ENCODE results near the gene TERT.
A peak's percentile ranks its signal among the peaks of the same experiment; 100 is the strongest.

Gene TERT

DNA sequence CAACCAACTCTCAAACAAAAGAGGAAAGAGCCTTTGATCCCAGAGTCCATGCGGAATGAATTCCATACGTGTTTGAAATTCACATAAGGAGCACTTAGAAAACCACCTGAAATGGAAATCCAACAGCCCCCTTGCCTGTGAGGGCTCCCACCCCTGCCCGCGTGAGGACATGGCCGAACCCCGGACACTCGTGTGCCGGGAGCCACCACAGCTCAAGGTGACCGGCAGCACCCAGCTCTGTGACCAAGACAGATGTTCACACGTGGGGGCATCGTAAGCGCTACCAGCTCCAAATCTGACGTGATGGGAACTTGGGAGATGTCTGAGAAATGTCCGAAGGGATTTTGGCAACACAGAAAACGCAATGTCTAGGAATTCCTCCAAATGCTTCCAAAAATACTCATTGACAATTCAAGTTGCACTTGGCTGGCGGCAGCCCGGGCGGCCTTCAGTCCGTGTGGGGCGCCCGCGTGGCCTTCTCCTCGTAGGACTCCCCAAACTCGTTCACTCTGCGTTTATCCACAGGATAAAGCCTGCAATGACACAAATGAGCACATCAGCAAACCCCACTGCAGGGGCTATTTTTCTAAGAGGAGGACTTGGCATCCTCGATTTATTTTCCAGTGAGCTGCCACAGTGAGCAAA lies 23.2 kb upstream of the TERT start:
- DNase-seq, result no peak

DNA sequence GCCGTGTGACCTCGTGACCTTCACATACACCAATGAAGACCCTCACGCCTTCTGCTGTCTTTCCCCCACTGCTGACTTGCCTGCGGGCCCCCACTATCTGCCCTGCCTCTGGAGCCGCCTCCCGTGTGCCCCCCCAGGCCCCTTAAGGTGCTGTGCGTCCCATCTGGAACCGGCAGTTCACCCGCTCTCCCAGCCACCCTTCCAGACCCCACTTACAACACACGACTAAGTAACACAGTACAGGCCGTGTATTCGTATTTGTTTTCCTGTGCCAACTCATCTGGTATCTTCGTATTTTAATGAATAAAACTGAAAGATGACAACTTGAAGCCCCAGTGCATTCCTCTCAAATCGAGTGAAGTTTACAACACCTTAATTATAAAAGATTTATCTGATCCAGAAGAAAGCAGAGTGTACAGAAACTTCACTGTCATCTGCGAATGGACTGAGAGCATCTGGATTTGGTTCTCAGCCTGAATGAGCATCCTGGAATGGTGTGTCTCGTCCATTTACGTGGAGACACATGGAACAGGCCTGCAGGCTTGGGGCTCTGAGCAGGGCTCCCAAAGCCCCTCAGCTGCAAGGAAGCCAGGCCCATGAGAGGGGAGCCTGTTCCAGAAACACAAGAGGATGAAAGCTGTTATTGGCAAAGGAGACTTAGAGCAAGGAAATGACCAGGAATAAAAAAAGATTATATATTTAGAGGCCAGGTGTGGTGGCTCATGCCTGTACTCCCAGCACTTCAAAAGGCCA lies 21.9 kb upstream of the TERT start:
- no peak for DNase-seq

DNA sequence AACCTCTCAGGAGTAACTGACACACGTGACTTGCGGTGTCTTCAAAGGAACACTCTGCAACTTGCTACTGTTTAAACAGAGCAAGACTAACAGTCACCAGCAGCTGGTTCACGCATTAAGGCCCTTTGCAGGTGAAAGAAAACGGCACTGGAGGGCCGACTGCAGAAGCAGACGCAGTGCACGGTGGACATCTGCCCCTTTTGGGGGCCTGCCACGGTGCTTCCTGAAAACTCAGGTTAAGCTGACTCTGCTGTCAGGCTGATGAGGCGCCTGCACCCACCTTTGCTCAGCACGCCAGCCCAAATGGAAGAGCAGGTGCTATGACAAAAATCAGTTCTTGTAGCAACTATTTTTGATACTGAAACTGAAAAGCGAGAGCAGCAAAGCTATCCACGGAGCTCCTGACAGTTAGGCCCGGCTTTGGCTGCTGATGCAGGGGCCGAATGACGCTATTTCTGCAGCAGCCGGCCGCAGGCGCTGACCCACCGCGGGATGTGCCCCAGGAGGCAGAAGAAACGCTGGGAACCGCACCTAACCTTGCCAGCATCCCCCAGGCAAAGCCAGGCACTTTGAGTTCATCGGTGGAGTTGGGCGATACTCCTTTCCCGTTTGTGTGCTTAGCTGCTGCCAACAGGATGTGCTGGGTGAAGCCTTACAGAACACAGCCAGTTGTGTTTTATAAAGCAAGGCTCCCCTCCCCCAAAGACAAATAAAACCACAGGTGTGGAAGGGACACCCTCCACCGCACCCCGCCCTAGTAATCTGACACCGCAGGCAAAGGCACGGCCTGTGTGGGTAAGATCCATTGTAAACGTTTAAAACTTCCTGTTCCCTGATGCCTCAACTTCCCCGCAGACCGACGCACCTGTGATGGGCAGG lies 21.1 kb upstream of the TERT start:
- DNase-seq, result peak; percentile 63

DNA sequence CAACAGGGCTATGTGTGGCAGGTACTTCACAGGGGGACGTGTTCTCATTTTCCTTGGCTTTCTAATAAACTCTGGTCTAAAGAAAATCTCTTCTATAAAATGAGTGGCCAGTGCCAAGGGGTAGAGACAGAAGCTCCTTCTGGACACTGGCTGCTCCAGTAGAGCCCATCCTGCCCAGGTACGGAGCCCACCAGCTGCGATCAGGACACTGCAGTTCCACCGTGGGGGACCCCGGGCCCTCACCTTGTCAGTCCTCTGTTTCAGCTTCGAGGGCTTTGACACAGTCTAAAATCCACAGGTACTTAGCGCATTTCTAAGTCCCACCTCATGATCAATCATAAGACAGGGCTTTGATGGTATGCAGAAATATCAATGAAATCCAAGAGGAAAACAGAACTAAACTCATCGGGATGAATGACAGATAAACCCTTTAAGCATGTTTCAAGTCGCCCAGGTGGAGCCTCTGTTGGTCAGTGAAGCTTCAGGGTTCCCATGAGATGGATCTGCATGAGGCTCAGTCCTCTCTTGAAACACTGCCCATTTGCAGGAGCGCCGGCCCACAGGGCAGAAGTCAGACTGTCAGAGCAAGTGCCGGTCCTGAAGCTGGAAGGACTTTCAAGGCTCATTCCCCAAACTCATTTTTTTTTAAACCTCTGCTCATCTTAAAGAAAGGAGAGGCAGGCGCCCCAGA lies 20.3 kb upstream of the TERT start:
- DNase-seq, result no peak

DNA sequence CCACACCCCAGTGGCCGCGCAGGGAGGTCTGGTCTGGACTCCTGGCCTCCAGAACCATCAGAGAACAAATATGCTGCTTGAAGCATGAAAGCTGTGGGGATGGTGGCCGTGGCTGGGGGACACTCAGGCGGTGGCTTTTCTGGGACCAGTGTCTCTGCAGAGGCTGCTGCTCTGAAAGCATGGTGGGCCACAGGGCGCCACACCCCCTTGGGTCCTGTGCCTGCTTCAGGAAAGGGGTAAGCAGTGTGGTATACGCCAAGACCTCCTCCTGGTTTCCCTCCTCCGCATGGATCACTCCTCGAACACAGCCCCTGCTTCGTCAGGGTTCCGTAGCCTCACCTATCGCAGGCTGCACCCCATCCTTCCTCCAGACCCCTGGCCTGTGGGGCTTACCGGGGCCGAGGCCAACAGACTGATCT lies 19.7 kb upstream of the TERT start:
- DNase-seq, result no peak

DNA sequence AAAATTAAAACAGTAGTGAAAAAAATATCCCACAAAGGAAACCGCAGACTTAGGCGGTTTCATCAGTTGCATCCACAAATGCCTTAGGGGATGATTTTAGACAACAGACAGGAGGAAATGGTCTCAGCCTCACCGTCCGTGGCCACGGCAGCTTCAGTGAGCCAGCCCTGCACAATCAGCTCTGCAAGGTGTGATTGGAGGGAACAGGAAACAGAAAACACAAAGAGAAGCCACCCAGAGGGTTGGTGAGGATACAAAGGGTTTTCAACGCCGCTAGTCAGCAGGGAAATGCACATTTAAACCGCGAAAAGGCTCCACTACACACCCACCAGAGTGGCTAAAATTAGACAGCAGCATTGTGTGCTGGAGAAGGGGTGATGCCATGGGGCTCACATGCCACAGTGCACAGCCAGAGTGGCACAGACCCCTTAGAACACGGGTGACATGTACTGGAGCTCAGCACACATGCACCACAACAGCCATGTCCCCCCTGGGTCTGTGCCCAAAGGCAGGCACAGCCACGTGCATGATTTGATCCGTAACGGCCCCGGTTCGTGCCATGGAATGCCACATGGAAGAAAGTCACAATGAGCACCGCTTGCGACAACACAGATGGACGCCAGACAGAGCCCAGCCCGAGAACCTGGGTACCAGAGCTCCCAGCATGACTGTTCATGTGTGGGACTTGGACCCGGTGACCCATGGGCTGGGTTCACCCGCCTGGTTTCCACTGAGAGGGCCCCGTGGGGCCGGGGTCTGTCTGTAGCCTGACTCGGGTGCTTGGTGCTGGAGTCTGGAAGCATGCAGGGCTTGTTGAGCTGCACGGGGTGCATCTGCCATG lies 18.3 kb upstream of the TERT start:
- peak; percentile 29 for DNase-seq

DNA sequence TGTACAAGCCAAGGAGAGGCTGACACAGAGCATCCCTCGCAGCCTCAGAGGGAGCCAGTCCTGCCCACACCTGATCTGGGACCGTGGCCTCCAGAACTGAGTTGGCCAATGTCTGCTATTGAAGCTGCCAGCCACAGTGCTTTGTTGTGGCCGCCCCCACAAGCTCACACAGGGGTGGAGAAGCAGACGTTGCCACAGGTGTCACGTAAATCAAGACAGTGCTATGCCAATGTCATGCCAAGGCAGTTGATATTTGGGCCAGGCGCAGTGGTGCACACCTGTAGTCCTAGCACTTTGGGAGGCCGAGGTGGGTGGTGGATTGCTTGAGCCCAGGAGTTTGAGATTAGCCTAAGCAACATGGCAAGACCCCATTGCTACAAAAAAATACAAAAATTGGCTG lies 17.3 kb upstream of the TERT start:
- DNase-seq, result no peak

DNA sequence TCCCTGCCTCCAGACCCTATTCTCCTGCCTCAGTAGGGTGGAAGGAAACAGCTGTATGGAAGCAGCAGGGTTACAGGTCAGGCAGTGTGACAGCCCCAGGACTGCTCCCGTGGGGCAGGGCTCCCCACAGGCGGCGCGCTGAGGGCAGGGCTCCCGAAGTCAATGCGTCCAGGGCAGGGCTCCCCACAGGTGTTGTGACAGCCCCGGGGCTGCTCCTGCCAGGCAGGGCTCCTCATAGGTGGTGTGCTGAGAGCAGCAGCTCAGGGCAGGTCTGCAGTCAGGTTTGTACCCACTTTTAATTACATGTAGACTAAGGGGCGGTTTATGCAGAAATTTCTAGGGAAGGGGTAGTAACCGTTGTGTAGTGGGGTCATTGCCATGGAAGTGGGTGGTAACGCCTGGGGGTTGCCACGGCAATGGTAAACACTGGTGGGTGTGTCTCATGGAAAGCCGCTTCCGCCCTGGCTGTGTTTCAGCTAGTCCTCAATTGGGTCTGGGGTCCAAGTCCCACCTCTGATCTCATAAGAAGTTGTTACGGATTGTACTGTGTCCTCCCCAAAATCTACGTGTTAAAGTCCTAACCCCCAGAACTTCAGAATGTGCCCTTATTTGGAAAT lies 16.7 kb upstream of the TERT start:
- no peak for DNase-seq

DNA sequence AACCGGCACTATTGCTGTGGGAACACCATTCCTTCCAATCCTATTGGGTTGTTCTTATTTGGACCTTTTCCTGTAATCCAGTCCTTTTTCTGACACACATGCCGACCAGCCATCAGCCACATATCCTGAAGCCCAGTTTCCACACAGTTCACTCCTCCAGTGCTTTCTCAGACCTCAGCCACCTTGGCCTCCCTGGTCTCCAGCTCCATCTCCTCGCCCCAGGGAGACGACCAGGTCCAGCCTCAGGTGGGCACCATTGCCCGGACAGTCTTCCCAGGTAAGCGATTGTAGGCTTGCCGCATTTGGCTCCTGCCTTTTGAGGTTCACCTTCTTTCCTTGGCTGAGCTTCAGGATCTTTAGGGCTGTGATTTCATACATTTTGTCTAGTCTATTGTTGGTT lies 15.2 kb upstream of the TERT start:
- no peak for DNase-seq

DNA sequence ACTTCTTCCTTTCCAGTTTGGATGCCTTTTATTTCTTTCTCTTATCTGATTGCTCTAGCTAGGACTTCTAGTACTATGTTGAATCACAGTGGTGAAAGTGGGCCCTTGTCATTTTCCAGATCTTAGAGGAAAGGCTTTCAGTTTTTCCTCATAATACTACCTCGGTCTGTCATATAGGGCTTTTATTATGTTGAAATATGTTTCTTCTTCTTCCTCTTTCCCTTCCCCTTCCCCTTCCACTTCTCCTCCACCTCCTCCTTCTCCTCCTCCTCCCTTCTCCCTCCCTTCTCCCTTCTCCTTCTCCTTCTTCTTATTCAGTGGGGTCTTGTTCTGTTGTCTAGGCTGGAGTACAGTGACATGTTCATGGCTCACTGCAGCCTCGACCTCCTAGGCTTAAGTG lies 9.2 kb upstream of the TERT start:
- no peak for DNase-seq

DNA sequence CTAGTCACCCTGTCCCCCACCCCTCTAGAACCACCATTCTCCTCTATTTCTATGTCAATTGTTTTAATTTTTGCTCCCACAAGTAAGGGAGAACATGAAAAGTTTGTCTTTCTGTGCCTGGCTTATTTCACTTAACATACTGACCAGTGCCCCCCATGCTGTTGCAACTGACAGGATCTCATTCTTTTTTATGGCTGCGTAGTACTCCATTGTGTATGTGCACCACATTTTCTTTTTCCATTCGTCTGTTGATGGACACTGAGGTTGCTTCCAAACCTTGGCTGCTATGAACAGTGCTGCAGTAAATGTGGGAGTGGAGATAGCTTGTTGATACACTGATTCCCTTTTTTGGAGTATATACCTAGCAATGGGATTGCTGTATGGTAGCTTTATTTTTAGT lies 7.4 kb upstream of the TERT start:
- no peak for DNase-seq

DNA sequence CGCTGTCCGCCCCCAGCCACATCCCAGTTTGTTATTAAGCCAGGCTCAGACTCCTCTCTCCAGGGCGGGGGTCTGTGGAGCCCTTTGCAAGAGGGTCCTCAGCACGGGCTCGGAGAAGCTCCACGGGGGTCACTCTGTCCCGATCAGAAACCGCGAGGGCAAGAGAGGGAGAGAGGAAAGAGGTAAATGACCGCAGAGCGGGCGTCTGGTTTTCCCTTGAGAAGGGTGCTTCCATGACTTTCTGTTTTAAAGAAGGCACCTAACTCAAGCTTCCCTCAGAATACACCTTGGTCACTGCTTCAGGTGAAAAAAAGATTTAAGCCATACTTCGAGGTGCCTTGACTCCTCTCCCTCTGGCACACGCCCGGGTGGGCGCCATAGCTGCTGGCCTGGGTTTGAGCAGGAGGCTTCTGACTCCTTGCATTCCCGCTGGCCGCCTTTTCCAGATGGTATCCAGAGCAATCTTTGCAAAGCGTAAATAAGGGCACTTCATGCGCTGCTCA lies 5.8 kb upstream of the TERT start:
- no peak for DNase-seq

DNA sequence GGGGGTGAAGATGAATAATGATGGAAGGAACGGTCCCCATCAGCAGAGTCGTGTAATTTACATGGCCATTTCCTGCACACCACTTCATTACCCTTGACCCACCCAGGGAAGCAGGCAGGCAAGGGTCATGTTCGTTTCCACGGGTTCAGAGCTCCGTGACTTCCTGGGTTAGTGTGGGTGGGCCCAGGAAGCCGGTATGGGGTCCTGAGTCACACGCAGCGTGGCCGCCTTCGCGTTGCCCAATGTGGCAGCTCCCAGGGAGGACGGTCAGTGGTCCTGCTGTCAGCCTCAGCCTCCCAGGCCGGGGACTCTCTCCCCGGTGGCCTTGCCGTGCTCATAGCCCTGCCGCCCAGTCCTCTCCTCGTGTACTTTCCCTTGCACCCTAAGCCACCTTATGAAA lies 5.1 kb upstream of the TERT start:
- no peak for DNase-seq

DNA sequence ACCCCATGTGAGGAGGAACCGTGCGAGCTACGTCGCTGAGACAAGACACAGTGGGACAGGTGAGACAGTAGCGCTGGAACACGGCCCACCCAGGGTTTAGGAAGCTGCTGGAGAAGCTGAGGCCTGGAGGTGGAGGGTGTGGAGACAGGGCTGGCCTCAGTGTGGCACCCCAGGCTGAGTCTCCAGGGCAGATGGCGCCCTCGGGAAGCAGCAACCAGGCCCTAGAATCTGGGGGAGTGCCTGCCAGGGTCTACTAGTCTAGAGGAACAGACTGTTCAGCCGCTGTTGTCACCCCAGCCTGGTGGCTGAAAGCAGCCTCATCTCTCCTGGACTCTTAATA lies 4.6 kb upstream of the TERT start:
- no peak for DNase-seq

DNA sequence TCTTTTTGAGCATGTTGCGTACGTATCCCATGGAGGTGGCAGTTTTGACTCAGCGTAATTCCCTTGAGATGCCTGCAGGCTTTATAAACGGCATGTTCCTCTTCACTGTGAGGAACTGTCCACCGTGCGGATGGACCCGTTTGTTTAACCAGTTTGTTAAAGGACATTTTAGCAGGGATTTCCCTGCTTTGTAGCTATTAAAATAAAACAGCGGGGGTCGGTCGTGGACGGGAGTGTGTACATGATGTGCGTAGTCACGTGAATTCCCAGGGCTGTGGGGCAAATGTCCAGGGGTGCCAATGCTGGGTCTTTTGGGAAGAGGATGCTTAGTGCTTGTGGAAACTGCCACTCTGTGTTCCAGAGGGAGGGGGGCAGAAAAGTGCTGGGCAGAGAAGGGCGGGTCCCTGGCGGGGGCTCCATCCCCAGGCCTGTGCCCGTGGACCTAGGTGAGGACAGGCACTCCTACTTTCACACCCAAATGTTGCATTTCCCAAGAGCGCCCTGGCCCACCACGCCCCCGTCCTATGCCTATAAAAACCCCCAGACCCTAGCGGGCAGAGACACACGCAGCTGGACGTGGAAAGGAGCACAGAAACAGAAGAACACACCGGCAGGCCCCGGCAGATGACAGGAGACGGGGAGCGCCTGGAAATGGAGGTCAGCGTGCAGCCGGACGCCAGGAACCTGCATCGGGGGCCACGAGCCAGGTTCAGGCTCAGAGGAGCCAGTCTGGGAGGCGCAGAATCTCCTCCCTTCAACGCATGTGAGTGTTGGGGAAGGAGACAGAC lies 4.0 kb upstream of the TERT start:
- DNase-seq, result no peak

DNA sequence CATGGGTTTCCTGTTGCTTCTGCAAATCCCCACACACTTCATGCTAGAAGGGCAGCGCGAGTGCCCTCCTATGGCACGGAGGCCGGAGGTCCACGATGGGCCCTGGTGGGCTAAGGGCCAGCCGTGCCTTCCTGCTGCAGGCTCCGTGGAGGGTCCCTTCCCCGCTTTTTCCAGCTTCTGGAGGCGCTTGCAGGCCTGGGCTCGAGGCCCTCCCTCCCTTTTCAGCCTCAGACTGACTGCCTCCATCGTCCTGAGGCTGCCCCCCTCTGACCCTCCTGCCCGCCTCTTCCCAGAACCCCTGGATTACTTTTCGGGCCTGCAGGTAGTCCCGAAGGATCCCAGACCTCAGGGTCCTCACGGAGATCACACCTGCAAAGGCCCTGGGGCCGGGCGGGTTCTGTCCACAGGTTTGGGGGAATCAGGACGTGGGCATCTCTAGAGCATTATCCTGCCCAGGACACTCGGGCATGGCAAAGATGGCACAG lies 3.2 kb upstream of the TERT start:
- DNase-seq, result no peak

DNA sequence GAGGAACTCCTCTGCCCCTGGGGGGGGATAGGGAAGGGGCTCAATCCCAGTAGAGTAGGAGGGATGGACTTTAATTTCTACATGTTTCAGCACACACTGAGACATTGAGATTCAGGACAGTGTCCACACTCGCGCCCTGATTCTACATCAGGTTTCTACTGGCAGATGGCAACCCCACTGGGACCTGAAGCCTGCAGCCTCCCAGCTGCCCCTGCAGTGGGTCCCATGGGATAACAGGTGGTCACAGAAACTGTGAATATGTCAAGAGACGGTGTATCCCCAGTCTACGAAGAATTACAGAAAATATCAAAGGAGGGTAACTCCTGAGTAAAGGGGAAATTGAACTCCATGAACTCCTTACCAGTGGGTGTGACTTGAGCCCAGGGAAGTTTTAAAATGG lies 2.4 kb upstream of the TERT start:
- no peak for DNase-seq

DNA sequence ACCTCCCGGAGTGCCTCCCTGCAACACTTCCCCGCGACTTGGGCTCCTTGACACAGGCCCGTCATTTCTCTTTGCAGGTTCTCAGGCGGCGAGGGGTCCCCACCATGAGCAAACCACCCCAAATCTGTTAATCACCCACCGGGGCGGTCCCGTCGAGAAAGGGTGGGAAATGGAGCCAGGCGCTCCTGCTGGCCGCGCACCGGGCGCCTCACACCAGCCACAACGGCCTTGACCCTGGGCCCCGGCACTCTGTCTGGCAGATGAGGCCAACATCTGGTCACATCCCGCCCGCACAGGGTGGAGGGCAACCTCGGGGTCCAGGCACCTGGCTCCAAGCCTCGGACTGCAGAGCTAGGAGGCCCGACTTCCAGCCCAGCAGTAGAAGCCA lies 776 bp upstream of the TERT start:
- DNase-seq, result no peak

DNA sequence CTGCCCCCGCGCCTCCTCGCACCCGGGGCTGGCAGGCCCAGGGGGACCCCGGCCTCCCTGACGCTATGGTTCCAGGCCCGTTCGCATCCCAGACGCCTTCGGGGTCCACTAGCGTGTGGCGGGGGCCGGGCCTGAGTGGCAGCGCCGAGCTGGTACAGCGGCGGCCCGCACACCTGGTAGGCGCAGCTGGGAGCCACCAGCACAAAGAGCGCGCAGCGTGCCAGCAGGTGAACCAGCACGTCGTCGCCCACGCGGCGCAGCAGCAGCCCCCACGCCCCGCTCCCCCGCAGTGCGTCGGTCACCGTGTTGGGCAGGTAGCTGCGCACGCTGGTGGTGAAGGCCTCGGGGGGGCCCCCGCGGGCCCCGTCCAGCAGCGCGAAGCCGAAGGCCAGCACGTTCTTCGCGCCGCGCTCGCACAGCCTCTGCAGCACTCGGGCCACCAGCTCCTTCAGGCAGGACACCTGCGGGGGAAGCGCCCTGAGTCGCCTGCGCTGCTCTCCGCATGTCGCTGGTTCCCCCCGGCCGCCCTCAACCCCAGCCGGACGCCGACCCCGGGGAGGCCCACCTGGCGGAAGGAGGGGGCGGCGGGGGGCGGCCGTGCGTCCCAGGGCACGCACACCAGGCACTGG lies 548 bp downstream of the TERT start:
- DNase-seq, result no peak
